Central memory CD8-positive, alpha-beta T cell (primary cell): ENCODE measurements around the gene TP53I11.

ENCODE experiments used
- ATAC-seq: fragments of 150-1000 bp; cut with Tn5 transposase; replicated peaks from 2 replicates; pipeline ENCODE4 v1.10.0; 2022; ENCODE audit warnings: mild to moderate bottlenecking, moderate FRiP score, moderate number of reproducible peaks; ENCODE audit not compliant: poor library complexity, severe bottlenecking; ENCODE audit errors: extremely low read depth
- DNase-seq, 2 donors: peaks; one replicate each; pipeline ENCODE4 v3.0.0; 2021; ENCODE audit warnings: low spot score in 2 of 2
- H3K27ac Mint-ChIP-seq: one replicate; pipeline ENCODE4 v1.8.0; 2022; ENCODE audit warnings: low read depth, mild to moderate bottlenecking, moderate library complexity, mixed read lengths
- H3K27me3 Mint-ChIP-seq: one replicate; pipeline ENCODE4 v1.8.0; 2022; ENCODE audit warnings: mixed read lengths
- H3K36me3 Mint-ChIP-seq: one replicate; pipeline ENCODE4 v1.8.0; 2022; ENCODE audit warnings: mild to moderate bottlenecking, moderate library complexity, mixed read lengths; ENCODE audit not compliant: insufficient read depth
- H3K4me1 Mint-ChIP-seq: one replicate; pipeline ENCODE4 v1.8.0; 2022; ENCODE audit warnings: mixed read lengths
- H3K4me3 Mint-ChIP-seq: one replicate; pipeline ENCODE4 v1.8.0; 2022; ENCODE audit warnings: mild to moderate bottlenecking, moderate library complexity, mixed read lengths
- H3K9me3 Mint-ChIP-seq: one replicate; pipeline ENCODE4 v1.8.0; 2022; ENCODE audit warnings: mixed read lengths

Gene TP53I11

DNA sequence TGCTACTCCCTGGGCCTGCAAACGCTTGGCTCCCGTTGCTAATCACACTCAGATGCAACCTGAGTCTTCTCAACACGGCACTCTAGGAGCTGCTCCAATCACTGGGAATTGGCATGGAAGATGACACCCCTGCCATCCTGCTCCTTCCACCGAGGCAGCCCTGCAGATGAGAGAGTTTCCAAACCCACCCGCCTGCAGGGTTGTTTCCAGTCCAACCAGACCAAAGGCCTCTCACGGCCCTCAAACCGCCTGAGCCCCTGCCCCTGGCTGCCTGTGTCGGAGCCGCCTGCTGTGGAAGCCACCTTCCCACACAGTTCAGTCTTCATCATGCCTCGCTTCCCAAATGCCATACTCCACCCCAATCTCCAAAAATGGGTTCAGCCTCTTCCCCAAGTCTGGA is 36.8 kb upstream of the TP53I11 start:
- ATAC-seq (no peak), DNase-seq (no peak)
- H3K27ac Mint-ChIP-seq: no peak overlapping the region
- H3K36me3 Mint-ChIP-seq: no peaks in the 10 kb centered on the region
- H3K27me3 Mint-ChIP-seq: no peaks in the 10 kb centered on the region
- H3K4me3 Mint-ChIP-seq: no peak overlapping the region
- H3K4me1 Mint-ChIP-seq: peaks cover 21% of the 10 kb centered on the region
- H3K9me3 Mint-ChIP-seq: no peaks in the 10 kb centered on the region

DNA sequence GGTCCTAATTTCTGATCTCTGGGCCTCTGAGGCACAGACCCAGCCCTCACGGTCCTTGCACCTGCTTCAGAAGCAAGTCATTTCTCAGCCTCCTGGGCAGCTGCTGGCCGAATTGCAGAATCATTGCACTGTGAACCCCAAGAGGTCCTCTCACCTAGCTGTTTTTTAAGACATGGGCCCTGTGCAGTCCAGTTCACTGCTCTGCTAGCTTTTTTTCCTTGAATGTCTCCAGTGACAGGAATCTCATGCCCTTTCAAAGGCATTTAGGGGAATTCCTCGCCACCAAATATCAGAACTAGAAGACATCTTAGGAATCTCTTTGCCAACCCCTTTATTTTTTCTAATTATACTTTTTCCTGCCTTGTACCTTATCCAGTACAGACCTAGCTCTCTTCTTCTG is 35.6 kb upstream of the TP53I11 start:
- Mint-ChIP-seq H3K36me3 (no peaks in the 10 kb centered on the region), H3K27me3 (no peaks in the 10 kb centered on the region), H3K9me3 (no peaks in the 10 kb centered on the region), H3K4me3 (no peak overlapping the region), H3K27ac (no peak overlapping the region), H3K4me1 (peaks cover 26% of the 10 kb centered on the region)
- ATAC-seq: no peak
- no peak for DNase-seq

DNA sequence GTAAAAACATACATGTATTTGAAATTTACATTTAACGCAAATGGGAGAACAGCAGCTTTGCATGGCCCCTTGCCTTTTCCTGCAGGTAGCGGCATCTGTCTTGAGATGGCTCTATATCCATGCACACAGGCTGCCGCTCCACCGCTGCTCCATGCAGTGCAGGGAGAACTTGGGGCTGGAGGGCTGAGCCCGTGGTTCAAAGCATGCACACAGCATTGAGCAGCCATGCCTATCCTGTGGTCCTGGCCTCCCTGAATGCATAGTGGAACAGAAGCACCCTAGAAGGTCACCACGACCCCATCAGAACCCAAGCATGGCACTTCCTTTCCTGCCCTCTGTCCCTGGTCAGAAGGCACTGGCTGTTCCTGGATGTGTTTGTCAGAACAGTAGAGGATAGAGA is 35.0 kb upstream of the TP53I11 start:
- Mint-ChIP-seq H3K27me3 (no peaks in the 10 kb centered on the region), H3K36me3 (no peaks in the 10 kb centered on the region), H3K4me1 (peaks cover 32% of the 10 kb centered on the region), H3K27ac (no peak overlapping the region), H3K9me3 (no peaks in the 10 kb centered on the region), H3K4me3 (no peak overlapping the region)
- ATAC-seq (no peak), DNase-seq (no peak)

DNA sequence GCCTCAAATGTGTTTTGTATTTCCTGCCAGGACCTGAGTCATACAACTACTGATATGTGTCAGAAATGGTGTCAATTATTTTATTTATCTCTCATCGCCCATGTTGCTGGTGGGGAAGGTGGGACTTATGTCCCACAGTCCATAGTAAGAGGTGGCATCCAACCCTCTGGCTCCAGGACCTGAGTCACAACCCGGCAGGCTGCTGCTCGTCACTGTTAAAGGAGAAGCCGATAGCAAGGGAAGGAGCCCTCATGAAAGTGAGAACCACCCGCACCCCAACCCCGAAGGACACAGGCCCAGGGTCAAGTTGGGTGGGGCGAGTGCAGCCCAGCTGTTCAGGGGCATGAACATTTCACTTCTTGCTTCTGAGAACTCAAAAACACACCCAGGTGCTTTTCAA is 33.1 kb upstream of the TP53I11 start:
- H3K4me1 Mint-ChIP-seq: peaks cover 33% of the 10 kb centered on the region
- no peak for DNase-seq
- H3K9me3 Mint-ChIP-seq: no peaks in the 10 kb centered on the region
- no peak overlapping the region for H3K4me3 Mint-ChIP-seq
- no peaks in the 10 kb centered on the region for H3K27me3 Mint-ChIP-seq
- H3K27ac Mint-ChIP-seq: peak overlapping the region; percentile 68
- peak; percentile 35 for ATAC-seq
- peaks cover 3% of the 10 kb centered on the region for H3K36me3 Mint-ChIP-seq

DNA sequence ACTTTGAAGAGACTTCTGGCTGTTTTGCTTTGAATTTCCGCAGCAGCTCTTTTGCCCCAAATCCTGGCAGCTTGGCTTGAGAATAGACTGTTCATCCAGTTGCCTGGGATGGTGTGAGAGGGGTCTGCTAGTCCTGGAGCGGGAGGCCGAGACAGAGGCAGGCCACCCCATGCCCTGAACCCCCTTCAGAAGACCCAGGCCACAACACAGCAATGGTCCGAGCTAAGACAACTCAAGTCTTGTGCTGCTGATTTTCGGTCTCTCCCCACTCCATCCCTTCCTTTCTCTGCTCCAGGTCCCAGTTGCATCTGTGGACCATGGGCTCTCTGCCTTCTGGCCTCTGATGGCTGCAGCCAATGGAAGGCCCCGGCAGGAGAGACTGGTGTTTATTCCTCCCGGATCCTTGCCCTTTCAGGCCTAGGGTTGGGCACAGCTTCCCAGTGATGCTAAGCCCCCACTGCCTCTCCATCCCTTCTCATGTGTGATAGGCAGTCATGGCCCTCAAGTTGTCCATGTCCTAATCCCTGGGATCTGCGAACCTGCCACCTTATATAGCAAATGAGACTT is 31.9 kb upstream of the TP53I11 start:
- Mint-ChIP-seq H3K9me3 (no peaks in the 10 kb centered on the region), H3K4me1 (peaks cover 33% of the 10 kb centered on the region), H3K4me3 (no peak overlapping the region), H3K27ac (no peak overlapping the region), H3K36me3 (peaks cover 3% of the 10 kb centered on the region), H3K27me3 (no peaks in the 10 kb centered on the region)
- DNase-seq (no peak), ATAC-seq (no peak)

DNA sequence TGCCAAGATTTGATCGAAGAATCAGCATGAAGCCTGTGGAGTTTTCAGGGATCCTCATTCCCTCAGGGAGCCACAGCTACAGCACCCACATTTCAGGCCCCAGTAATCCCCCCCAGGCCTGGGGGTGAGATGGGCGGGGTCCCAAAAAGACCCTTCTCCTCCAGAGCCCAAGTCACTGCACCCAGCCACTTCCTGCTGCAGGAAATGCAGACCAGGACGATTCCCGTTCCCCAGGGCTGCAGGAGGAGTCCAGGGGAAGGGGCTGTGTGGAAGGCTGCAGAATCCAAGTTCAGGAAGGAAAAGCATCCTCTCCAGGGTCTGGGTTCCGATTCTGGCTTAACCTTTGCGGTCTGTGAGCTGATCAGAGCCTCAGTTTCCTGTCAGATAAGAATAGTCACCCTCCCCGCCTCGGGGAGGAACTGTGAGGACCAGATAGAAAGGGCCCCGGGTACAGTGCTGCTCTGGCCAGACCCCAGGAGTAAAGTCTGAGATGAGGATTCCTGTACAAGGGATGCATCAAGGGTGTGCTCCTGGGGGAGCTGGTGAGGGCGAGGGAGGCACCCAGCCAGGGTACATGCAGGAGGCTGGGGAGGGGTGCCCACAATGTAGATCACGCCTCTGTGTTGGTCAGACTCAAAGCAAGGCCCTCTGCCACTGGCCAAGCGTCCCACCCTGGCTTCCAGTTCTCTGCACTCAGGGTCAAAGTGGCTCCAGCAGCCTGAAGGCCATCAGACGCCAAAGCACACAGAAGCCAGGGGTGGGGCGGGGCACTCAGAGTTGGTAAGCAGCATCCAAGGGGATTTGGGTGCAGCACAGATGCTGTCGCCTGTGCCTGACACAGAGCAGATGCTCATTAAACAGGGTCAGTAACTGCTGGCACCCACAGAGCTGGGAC is 30.1 kb upstream of the TP53I11 start:
- ATAC-seq (no peak), DNase-seq (no peak)
- Mint-ChIP-seq H3K9me3 (no peaks in the 10 kb centered on the region), H3K27ac (no peak overlapping the region), H3K4me1 (peaks cover 26% of the 10 kb centered on the region), H3K36me3 (peaks cover 3% of the 10 kb centered on the region), H3K4me3 (peak overlapping the region; percentile 39), H3K27me3 (no peaks in the 10 kb centered on the region)

DNA sequence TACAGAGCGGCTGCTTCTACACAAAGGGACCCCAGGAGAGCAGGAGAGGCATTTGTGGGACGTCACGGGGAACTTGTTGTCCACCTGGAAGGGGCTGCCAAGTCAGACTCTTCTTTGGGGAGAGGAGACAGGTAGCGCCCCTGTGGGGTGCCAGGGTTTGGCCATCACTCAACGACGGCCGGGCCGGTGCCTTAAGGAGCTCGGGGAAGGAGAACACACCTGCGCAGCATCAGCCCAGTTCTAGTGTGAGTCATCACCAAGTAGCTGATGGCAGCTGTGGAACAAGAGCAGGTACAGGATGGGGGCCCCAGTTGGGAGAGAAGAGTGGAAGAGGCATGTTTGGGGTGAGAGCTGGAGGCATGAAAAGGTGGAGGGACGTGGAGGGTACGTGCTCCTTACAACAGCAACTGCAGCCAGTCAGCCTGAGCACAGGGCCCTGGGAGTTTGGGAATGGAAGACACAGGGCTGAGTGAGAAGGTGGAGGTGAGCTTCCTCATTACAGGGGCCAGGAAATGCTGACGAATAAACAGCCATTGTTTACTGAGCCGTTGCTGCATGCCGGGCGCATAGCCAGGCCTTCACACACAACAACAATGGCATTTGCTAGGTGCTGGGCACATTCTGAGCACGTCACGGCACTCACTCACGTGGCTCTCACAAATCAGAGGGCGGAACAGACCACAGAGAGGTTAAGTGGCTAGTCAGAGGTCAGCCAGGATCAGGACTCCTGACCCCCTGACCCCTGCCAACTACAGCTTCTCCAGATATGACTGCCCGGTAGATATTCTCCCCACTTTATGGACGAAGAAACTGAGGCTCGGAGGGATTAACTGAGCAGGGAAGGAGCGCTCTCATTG is 29.1 kb upstream of the TP53I11 start:
- H3K27ac Mint-ChIP-seq: no peak overlapping the region
- DNase-seq (no peak), ATAC-seq (no peak)
- no peaks in the 10 kb centered on the region for H3K27me3 Mint-ChIP-seq
- peaks cover 34% of the 10 kb centered on the region for H3K4me1 Mint-ChIP-seq
- no peaks in the 10 kb centered on the region for H3K9me3 Mint-ChIP-seq
- no peak overlapping the region for H3K4me3 Mint-ChIP-seq
- peaks cover 3% of the 10 kb centered on the region for H3K36me3 Mint-ChIP-seq

- Mint-ChIP-seq H3K4me1 (peaks cover 37% of the 10 kb centered on the region), H3K9me3 (no peaks in the 10 kb centered on the region), H3K36me3 (peaks cover 3% of the 10 kb centered on the region), H3K27me3 (no peaks in the 10 kb centered on the region), H3K27ac (no peak overlapping the region), H3K4me3 (no peak overlapping the region)
- DNase-seq (no peak), ATAC-seq (peak; percentile 12)
Measured at GRCh38 chr11:44978961-44979331, 28.3 kb upstream of the TP53I11 start.

DNA sequence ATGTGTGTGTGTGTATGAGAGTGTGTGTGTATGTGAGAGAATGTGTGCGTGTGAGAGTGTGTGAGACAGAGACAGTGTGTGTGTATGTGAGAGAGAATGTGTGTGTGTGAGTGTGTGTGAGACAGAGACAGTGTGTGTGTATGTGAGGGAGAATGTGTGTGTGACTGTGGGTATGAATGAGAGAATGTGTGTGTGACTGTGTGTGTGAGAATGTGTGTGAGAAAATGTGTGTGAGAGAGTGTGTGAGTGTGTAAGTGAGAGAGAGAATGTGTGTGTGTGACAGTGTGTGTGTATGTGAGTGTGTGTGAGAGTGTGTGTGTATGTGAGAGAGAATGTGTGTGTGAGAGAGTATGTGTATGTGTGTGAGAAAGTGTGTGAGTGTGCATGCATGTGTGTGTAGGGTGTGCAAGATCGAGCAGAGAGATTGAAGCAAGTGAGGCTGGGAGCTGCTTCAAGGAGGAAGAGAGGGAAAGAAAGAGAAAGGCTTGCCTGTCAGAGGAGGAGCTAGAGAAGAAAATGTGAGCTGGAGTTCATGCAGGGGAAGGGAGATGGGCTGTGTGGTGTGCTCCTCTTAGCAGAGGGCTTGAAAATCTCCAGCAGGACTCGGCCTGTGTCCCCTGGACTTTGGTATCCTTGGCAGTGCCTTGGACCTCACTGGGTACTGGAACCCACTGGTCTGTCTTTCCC is 27.7 kb upstream of the TP53I11 start:
- Mint-ChIP-seq H3K27ac (no peak overlapping the region), H3K9me3 (no peaks in the 10 kb centered on the region), H3K4me1 (peaks cover 32% of the 10 kb centered on the region), H3K36me3 (peaks cover 3% of the 10 kb centered on the region), H3K4me3 (no peak overlapping the region), H3K27me3 (no peaks in the 10 kb centered on the region)
- ATAC-seq (peak; percentile 17), DNase-seq (no peak)

DNA sequence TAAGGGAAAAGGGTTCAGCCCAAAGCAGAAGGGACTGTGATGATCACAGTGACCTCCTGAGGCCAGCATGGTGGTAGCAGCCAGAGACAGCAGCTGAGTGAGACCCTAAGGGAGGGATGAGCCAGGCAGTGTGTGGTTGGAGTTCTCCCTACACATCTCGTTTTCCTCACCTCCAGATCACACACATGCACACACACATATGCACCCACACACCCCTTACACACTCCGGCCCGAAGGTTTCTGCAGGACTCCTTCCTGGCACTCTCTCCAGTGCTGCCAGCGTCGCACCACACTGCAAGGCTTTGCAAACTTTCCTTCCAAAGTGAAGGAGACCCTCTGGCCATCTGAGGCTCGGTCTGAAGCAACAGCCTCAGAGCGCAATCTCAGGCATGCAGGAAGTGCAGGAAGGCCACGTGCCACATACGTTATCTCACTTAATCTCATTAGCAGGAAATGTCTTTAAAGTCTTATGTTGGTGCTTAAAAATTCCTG is 26.9 kb upstream of the TP53I11 start:
- Mint-ChIP-seq H3K9me3 (no peaks in the 10 kb centered on the region), H3K4me3 (no peak overlapping the region), H3K27ac (no peak overlapping the region), H3K27me3 (no peaks in the 10 kb centered on the region), H3K36me3 (peaks cover 3% of the 10 kb centered on the region), H3K4me1 (peaks cover 28% of the 10 kb centered on the region)
- ATAC-seq (peak; percentile 52), DNase-seq (no peak)

- no peak overlapping the region for H3K4me3 Mint-ChIP-seq
- no peaks in the 10 kb centered on the region for H3K9me3 Mint-ChIP-seq
- peaks cover 22% of the 10 kb centered on the region for H3K4me1 Mint-ChIP-seq
- H3K27me3 Mint-ChIP-seq: no peaks in the 10 kb centered on the region
- ATAC-seq (no peak), DNase-seq (no peak)
- H3K27ac Mint-ChIP-seq: no peak overlapping the region
- peaks cover 3% of the 10 kb centered on the region for H3K36me3 Mint-ChIP-seq
Measured at GRCh38 chr11:44976576-44976975, 25.9 kb upstream of the TP53I11 start.

DNA sequence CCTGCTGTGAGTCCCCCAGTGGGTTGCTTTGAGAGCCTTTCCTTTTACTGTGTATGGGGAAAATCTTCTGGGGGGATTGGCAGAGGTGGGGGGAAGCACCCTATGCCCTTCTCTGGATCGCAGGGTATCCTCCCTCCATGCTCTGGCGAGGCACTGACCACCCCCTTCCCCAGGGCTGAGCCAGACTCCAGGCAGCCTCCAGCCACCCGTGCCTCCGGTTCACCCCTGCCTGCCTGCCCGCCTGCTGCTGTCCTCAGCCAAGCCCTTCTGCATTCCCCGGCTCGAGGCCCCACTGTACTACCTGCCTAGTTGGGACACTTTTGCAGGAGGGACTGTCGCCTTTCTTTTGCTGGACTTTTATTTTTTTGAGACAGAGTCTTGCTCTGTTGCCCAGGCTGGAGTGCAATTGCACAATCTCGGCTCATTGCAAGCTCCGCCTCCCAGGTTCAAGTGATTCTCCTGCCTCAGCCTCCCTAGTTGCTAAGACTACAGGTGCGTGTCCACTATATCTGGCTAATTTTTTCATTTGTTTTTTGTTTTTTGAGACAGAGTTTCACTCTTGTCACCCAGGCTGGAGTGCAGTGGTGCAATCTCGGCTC is 23.8 kb upstream of the TP53I11 start:
- DNase-seq (no peak), ATAC-seq (no peak)
- Mint-ChIP-seq H3K4me1 (peaks cover 12% of the 10 kb centered on the region), H3K27ac (no peak overlapping the region), H3K9me3 (no peaks in the 10 kb centered on the region), H3K27me3 (no peaks in the 10 kb centered on the region), H3K4me3 (no peak overlapping the region), H3K36me3 (no peaks in the 10 kb centered on the region)
